ENCODE results near the gene TRIM40. TPM values are rescaled to one million over a fixed set of nuclear protein-coding genes. Genes with fewer than 3 reads are reported as not detected.
A peak's percentile ranks its signal among the peaks of the same experiment; 100 is the strongest.

Gene TRIM40
- total RNA-seq, 2 donors from 2014 or later, result not detected

DNA sequence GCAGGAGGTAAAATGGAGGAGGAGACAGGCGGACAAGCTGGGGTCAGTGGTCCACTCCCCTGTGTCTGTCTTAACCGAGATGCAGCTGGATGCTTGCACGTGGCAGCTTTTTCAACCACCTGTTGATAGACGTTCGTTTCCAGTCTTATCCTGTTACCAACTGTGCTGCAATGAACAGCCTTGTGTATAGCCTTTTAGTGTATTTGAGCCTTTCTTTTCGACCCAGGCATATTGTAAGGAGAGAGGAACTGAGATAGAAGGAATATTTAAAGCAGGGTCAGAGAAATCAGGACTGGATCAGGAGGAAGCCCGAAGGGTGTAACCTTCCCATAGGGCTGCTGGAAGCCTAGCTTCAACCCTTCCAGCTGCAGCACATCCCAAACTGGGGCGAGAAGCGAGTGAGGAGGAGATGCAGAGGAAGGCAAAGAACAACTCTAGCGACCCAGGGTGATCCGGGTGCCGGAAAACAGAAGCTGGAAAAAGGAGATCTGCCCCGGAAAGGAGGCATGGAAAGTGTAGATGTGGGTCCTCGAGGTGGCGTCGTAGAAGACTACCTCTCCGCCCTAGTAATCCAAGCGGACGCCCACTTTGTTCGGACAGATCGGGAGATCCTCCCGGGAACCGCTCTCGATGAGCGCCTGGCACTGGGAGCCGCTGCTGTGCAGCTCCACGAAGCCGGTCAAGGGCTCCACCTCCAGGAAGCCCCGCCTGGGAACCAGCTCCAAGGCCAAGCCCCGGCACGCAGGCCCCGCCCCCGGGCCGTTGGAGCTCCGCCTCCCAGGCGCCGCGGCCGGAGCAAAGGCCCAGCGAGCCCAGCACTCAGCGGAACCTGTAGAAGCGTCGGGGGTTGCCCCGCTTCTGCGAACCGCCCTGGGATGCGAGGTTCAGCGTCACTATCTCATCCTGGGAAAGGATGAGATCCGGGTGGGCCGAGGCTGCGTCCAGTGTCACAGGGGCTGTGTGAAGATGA lies 34.2 kb upstream of the TRIM40 start:
- WGBS, result 5% methylated on average over 41 of the region's 51 CpGs
- DNase-seq (ENCODE audit: low spot score), result peak; percentile 92
- H3K27me3 ChIP-seq (replicated peaks; ENCODE audit: insufficient read depth), result no peaks in the 10 kb centered on the region
- H3K36me3 ChIP-seq, result no peaks in the 10 kb centered on the region
- intact Hi-C loops (cut with DNase I), result loop anchor here (2.0 kb wide), 1 partner anchor 29 kb away; no protein-coding TSS in a partner anchor
- H3K27ac ChIP-seq, result peak overlapping the region; percentile 62 to 64
- no peaks in the 10 kb centered on the region for H3K9me3 ChIP-seq
- peak overlapping the region; percentile 9 to 29 for H3K4me3 ChIP-seq
- H3K4me1 ChIP-seq (replicated peaks), result peaks cover 16% of the 10 kb centered on the region
- TF ChIP-seq POLR2AphosphoS5 (IDR thresholded peaks at IDR 0.05), result peak; percentile 85
- TF ChIP-seq, protein P1, sequence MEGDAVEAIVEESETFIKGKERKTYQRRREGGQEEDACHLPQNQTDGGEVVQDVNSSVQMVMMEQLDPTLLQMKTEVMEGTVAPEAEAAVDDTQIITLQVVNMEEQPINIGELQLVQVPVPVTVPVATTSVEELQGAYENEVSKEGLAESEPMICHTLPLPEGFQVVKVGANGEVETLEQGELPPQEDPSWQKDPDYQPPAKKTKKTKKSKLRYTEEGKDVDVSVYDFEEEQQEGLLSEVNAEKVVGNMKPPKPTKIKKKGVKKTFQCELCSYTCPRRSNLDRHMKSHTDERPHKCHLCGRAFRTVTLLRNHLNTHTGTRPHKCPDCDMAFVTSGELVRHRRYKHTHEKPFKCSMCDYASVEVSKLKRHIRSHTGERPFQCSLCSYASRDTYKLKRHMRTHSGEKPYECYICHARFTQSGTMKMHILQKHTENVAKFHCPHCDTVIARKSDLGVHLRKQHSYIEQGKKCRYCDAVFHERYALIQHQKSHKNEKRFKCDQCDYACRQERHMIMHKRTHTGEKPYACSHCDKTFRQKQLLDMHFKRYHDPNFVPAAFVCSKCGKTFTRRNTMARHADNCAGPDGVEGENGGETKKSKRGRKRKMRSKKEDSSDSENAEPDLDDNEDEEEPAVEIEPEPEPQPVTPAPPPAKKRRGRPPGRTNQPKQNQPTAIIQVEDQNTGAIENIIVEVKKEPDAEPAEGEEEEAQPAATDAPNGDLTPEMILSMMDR (IDR thresholded peaks at IDR 0.05), result peak in 2 of 4 experiments; percentile 29 to 31
- TF ChIP-seq POLR2A (IDR thresholded peaks at IDR 0.05), result peak; percentile 89

DNA sequence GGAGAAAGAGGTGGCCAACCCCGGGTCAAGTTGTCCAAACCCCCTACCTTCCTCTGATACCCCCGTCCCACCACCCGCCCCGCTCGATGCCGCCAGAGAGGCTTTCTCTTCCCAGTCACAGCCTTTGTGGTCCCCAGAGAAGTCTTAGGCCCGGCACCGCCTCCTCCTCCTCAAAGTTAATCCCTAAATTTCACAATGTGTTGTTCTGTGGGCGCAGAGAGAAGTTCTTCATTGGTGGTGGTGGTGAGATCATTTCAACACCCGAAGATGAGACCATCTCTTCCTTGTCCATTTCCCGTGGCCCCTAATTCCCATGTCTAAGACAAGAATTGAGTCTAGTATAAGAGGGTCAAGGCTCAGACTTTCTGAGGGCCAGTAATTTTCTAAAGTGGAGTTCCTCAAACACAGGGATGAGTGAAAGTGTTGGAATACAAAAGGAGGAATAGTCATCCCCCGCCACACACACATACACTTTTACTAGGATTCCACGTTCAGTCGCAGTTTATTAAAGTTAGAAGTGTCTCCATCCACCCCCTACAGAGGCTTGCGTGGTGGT lies 33.4 kb upstream of the TRIM40 start:
- 62% methylated on average over 15 of the region's 15 CpGs for WGBS
- intact Hi-C loops (cut with DNase I), result loop anchor here (2.0 kb wide), 1 partner anchor 28 kb away; no protein-coding TSS in a partner anchor
- peak; percentile 27 for DNase-seq (ENCODE audit: low spot score)

DNA sequence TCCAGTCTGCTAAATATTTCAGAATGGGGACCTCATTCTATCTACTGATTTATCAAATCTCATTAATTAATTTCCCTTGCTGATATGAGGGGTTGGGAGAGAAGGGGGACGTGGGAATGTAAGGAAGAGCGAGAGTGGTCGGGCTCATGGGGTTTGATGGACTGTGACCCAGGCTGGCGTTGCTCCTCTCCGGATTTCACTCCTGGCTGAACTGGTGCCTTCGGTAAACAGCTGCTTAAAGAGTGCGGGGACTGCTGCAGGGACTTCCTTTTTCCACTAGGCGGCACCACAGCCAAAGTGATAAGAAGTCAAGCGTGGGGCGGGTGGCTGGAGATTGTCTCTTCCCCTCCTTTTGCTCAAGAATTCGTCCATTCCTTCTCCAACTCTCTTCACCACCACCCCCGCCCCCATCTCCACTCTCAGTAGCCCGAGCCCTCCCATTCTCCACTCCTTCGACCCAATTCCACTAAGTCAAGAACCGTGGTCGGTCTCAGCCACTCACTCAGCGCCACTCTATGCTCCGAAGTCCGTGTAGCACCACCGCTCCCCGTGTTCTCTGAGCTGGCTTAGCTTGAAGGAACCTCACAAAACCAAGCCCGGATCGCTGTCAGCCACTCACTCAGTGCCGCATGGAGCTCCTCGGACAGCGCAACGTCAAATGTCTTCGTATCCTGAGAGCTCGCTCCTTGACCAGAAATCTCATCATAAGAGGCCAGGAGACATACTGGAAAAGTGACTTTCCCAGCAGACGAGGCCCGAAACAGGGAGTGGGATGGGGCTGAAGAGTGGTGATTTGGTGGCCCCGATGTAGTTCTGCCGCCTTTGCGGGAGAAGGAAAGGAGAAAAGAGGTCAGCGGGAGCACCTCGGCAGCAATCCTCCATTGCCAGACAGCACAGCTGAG lies 32.7 kb upstream of the TRIM40 start:
- intact Hi-C loops (cut with DNase I), result loop anchor here (2.0 kb wide), 1 partner anchor 28 kb away; no protein-coding TSS in a partner anchor
- WGBS, result 5% methylated on average over 36 of the region's 36 CpGs
- Histone ChIP-seq H3K27ac (peak overlapping the region; percentile 62 to 64), H3K4me1 (replicated peaks) (peaks cover 16% of the 10 kb centered on the region), H3K4me3 (peak overlapping the region; percentile 17 to 27), H3K36me3 (no peaks in the 10 kb centered on the region), H3K27me3 (replicated peaks; ENCODE audit: insufficient read depth) (no peaks in the 10 kb centered on the region), H3K9me3 (no peaks in the 10 kb centered on the region)
- TF ChIP-seq POLR2A (IDR thresholded peaks at IDR 0.05), result no peak
- TF ChIP-seq POLR2AphosphoS5 (IDR thresholded peaks at IDR 0.05), result peak; percentile 81
- TF ChIP-seq, protein P1 (IDR thresholded peaks at IDR 0.05), result peak; percentile 52 to 97 (median 92)
- peak; percentile 90 for DNase-seq (ENCODE audit: low spot score)

More for the DNA sequence above, 33.4 kb upstream of the TRIM40 start:
- H3K9me3 ChIP-seq, result no peaks in the 10 kb centered on the region
- H3K4me3 ChIP-seq, result peak overlapping the region in 1 of 2 donors; percentile 29
- peaks cover 16% of the 10 kb centered on the region for H3K4me1 ChIP-seq (replicated peaks)
- no peaks in the 10 kb centered on the region for H3K27me3 ChIP-seq (replicated peaks; ENCODE audit: insufficient read depth)
- H3K36me3 ChIP-seq, result no peaks in the 10 kb centered on the region
- TF ChIP-seq, protein P1 (IDR thresholded peaks at IDR 0.05), result no peak
- TF ChIP-seq POLR2A (IDR thresholded peaks at IDR 0.05) (no peak), POLR2AphosphoS5 (IDR thresholded peaks at IDR 0.05) (no peak)
- H3K27ac ChIP-seq, result peak overlapping the region; percentile 62 to 64

DNA sequence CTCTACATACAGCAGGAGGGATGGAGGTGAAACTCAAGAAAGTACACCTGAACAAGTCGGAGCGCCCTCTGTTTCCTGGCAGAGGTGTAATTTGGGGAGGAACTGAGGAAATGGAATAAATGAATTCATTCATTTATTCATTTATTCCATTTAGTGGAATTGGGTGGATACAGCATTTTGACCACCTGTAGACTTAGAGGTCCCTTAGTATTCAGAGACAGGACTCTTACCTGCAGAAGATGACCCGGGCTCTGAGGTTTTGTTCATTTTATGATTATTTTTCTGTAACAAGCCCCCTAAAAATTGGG lies 32.1 kb upstream of the TRIM40 start:
- H3K36me3 ChIP-seq, result no peaks in the 10 kb centered on the region
- no peak for TF ChIP-seq POLR2A (IDR thresholded peaks at IDR 0.05)
- TF ChIP-seq POLR2AphosphoS5 (IDR thresholded peaks at IDR 0.05), result no peak
- TF ChIP-seq, protein P1 (IDR thresholded peaks at IDR 0.05), result no peak
- H3K27ac ChIP-seq, result no peak overlapping the region
- H3K9me3 ChIP-seq, result no peaks in the 10 kb centered on the region
- peak overlapping the region in 1 of 2 donors; percentile 27 for H3K4me3 ChIP-seq
- H3K4me1 ChIP-seq (replicated peaks), result peaks cover 16% of the 10 kb centered on the region
- 51% methylated on average over 3 of the region's 3 CpGs for whole genome bisulfite sequencing
- intact Hi-C loops (cut with DNase I), result loop anchor here (2.0 kb wide), 1 partner anchor 27 kb away; no protein-coding TSS in a partner anchor
- DNase-seq (ENCODE audit: low spot score), result no peak
- no peaks in the 10 kb centered on the region for H3K27me3 ChIP-seq (replicated peaks; ENCODE audit: insufficient read depth)
